ENCODE measurements around the gene ZSWIM4.

ZSWIM4 gene

GRCh38 chr19:13842291-13843103, 47.3 kb downstream of the ZSWIM4 start:
- no peak for ATAC-seq
- no peak for TF ChIP-seq RARB (CRISPR knock-in tag; IDR thresholded peaks at IDR 0.05)
- TF ChIP-seq BACH2 (CRISPR knock-in tag; IDR thresholded peaks at IDR 0.05; ENCODE audit: borderline replicate concordance), result no peak
- TF ChIP-seq TSHZ2 (CRISPR knock-in tag; IDR thresholded peaks at IDR 0.05), result no peak
- TF ChIP-seq ZNF565 (CRISPR knock-in tag; conservative IDR thresholded peaks at IDR 0.05; ENCODE audit: low read depth), result no peak
- no peak for TF ChIP-seq ZNF8 (CRISPR knock-in tag; IDR thresholded peaks at IDR 0.05)
- TF ChIP-seq CREB5 (CRISPR knock-in tag; IDR thresholded peaks at IDR 0.05; ENCODE audit: low read depth), result no peak
- peak; percentile 39; the same call in 1 of the 2 replicates for TF ChIP-seq CSDC2 (CRISPR knock-in tag; IDR thresholded peaks at IDR 0.05)
- TF ChIP-seq ZFP30 (CRISPR knock-in tag; IDR thresholded peaks at IDR 0.05), result no peak
- 0 out of 2 replicates have a peak, but pooled peaks have one; percentile 17 for TF ChIP-seq ZFP3 (CRISPR knock-in tag; IDR thresholded peaks at IDR 0.05)
- no peak for TF ChIP-seq ESRRG (CRISPR knock-in tag; IDR thresholded peaks at IDR 0.05)
- TF ChIP-seq GLIS3 (CRISPR knock-in tag; IDR thresholded peaks at IDR 0.05), result peak; percentile 15; the same call in 1 of the 2 replicates
- no peak for TF ChIP-seq ISL1 (CRISPR knock-in tag; IDR thresholded peaks at IDR 0.05)
- TF ChIP-seq ARNTL (CRISPR knock-in tag; IDR thresholded peaks at IDR 0.05; ENCODE audit: borderline replicate concordance, low read depth), result no peak
- no peak for TF ChIP-seq PPARA (CRISPR knock-in tag; IDR thresholded peaks at IDR 0.05; ENCODE audit: borderline replicate concordance)
- TF ChIP-seq CSRNP3 (CRISPR knock-in tag; IDR thresholded peaks at IDR 0.05), result no peak
- no peak for TF ChIP-seq ZNF70 (CRISPR knock-in tag; IDR thresholded peaks at IDR 0.05)
- TF ChIP-seq POU6F1 (CRISPR knock-in tag; IDR thresholded peaks at IDR 0.05; ENCODE audit: borderline replicate concordance, low read depth), result no peak
- TF ChIP-seq OSR1 (CRISPR knock-in tag; IDR thresholded peaks at IDR 0.05), result no peak
- no peak for TF ChIP-seq SNAI2 (CRISPR knock-in tag; IDR thresholded peaks at IDR 0.05)
- no peak for TF ChIP-seq ZC3H10 (CRISPR knock-in tag; IDR thresholded peaks at IDR 0.05)
- TF ChIP-seq TCF4 (CRISPR knock-in tag; IDR thresholded peaks at IDR 0.05; ENCODE audit: borderline replicate concordance), result no peak
- no peak for TF ChIP-seq TOX (CRISPR knock-in tag; IDR thresholded peaks at IDR 0.05; ENCODE audit: borderline replicate concordance)
- peak; percentile 63; the same call in 1 of the 2 replicates for TF ChIP-seq PATZ1 (CRISPR knock-in tag; IDR thresholded peaks at IDR 0.05; ENCODE audit: borderline replicate concordance)

All from SK-N-SH treated with all-trans-retinoic acid at 6 μM for 48 hours (cell line).